Central memory CD4-positive, alpha-beta T cell (primary cell): ENCODE measurements around the gene NPTN.
"Not testable (repeated sequence)": the region's sequence is repeated elsewhere in the genome, so short reads cannot be mapped to it uniquely, and the experiment has no call there.

Experiments
- DNase-seq: peaks from one replicate; pipeline ENCODE4 v3.0.0; 2022

The NPTN gene

GRCh38 chr15:73600413-73601335, 32.5 kb downstream of the NPTN start:
- no peak for DNase-seq

GRCh38 chr15:73599934-73600333, 33.3 kb downstream of the NPTN start:
- DNase-seq = no peak

- DNase-seq = no peak
Measured at GRCh38 chr15:73598530-73599160, 34.5 kb downstream of the NPTN start.

- no peak for DNase-seq
Measured at GRCh38 chr15:73597036-73597638, 36.1 kb downstream of the NPTN start.

- no peak for DNase-seq
Measured at GRCh38 chr15:73596174-73596573, 37.0 kb downstream of the NPTN start.

GRCh38 chr15:73594109-73594508, 39.1 kb downstream of the NPTN start:
- DNase-seq = no peak

- no peak for DNase-seq
Measured at GRCh38 chr15:73593304-73594074, 39.7 kb downstream of the NPTN start.

- no peak for DNase-seq
Measured at GRCh38 chr15:73590263-73590662, 42.9 kb downstream of the NPTN start.

GRCh38 chr15:73589766-73590165, 43.4 kb downstream of the NPTN start:
- no peak for DNase-seq

GRCh38 chr15:73585871-73586654, 47.1 kb downstream of the NPTN start:
- no peak for DNase-seq

GRCh38 chr15:73584699-73585420, 48.3 kb downstream of the NPTN start:
- no peak for DNase-seq

GRCh38 chr15:73583544-73583943, 49.6 kb downstream of the NPTN start:
- DNase-seq = no peak

GRCh38 chr15:73582851-73583379, 50.3 kb downstream of the NPTN start:
- no peak for DNase-seq

GRCh38 chr15:73578026-73578425, 55.2 kb downstream of the NPTN start:
- no peak for DNase-seq

GRCh38 chr15:73577593-73577992, 55.6 kb downstream of the NPTN start:
- DNase-seq = not testable (repeated sequence)

- DNase-seq = no peak
Measured at GRCh38 chr15:73575636-73576247, 57.4 kb downstream of the NPTN start.

GRCh38 chr15:73573572-73573971, 59.6 kb downstream of the NPTN start:
- no peak for DNase-seq

GRCh38 chr15:73573037-73573436, 60.2 kb downstream of the NPTN start:
- no peak for DNase-seq

- DNase-seq = no peak
Measured at GRCh38 chr15:73572296-73572695, 60.9 kb downstream of the NPTN start.

- DNase-seq = no peak
Measured at GRCh38 chr15:73571346-73571745, 61.8 kb downstream of the NPTN start.
